ENCODE data around the gene AHDC1.

AHDC1 gene

GRCh38 chr1:27605796-27606707 lies 2.1 kb upstream of the AHDC1 start:
- H3K27ac ChIP-seq (ENCODE audit: extremely low read depth, low read depth, low read length): no peak overlapping the region
- H3K4me1 ChIP-seq (ENCODE audit: control insufficient read depth, insufficient read depth, low read length): peaks cover 2% of the 10 kb centered on the region; the same call in 1 of the 2 replicates
- H3K36me3 ChIP-seq (ENCODE audit: control insufficient read depth in 2 of 2, insufficient read depth in 1 of 2, low read length in 2 of 2): no peaks in the 10 kb centered on the region
- H3K9me3 ChIP-seq (ENCODE audit: control insufficient read depth, insufficient read depth, low read depth, low read length): no peaks in the 10 kb centered on the region
- CTCF ChIA-PET: interaction anchor here (0.6 to 15.0 kb wide), 68 partner anchors 9 to 737 kb away, joined by 3 to 317 read pairs (median 5); partner anchors contain the start of genes GPR3, IFI6 and WASF2
- H3K4me3 ChIP-seq (ENCODE audit: low read depth, low read length): no peak overlapping the region
- POLR2A ChIA-PET: interaction anchor here (0.5 to 4.9 kb wide), 4 partner anchors 33 to 190 kb away, joined by 4 to 62 read pairs (median 11); partner anchors contain the start of gene WASF2
- no peak for TF ChIP-seq ELK4 (IDR thresholded peaks at IDR 0.05; ENCODE audit: borderline replicate concordance, low read depth, low read length)
- no peak for TF ChIP-seq ZBTB26 (tag by site-specific recombination; optimal IDR thresholded peaks at IDR 0.05)
- no peak for TF ChIP-seq ZNF366 (tag by site-specific recombination; conservative IDR thresholded peaks at IDR 0.05)
- TF ChIP-seq ZNF654 (tag by site-specific recombination; IDR thresholded peaks at IDR 0.05; ENCODE audit: low read depth): peak; percentile 99
- TF ChIP-seq, protein P1, sequence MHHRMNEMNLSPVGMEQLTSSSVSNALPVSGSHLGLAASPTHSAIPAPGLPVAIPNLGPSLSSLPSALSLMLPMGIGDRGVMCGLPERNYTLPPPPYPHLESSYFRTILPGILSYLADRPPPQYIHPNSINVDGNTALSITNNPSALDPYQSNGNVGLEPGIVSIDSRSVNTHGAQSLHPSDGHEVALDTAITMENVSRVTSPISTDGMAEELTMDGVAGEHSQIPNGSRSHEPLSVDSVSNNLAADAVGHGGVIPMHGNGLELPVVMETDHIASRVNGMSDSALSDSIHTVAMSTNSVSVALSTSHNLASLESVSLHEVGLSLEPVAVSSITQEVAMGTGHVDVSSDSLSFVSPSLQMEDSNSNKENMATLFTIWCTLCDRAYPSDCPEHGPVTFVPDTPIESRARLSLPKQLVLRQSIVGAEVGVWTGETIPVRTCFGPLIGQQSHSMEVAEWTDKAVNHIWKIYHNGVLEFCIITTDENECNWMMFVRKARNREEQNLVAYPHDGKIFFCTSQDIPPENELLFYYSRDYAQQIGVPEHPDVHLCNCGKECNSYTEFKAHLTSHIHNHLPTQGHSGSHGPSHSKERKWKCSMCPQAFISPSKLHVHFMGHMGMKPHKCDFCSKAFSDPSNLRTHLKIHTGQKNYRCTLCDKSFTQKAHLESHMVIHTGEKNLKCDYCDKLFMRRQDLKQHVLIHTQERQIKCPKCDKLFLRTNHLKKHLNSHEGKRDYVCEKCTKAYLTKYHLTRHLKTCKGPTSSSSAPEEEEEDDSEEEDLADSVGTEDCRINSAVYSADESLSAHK (tag by site-specific recombination; IDR thresholded peaks at IDR 0.05): no peak
- TF ChIP-seq SCRT2 (tag by site-specific recombination; IDR thresholded peaks at IDR 0.05): 0 out of 2 replicates have a peak, but pooled peaks have one; percentile 18
- TF ChIP-seq, protein P2, sequence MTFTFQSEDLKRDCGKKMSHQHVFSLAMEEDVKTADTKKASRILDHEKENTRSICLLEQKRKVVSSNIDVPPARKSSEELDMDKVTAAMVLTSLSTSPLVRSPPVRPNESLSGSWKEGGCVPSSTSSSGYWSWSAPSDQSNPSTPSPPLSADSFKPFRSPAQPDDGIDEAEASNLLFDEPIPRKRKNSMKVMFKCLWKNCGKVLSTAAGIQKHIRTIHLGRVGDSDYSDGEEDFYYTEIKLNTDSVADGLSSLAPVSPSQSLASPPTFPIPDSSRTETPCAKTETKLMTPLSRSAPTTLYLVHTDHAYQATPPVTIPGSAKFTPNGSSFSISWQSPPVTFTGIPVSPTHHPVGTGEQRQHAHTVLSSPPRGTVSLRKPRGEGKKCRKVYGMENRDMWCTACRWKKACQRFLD (tag by site-specific recombination; IDR thresholded peaks at IDR 0.05): no peak
- no peak for TF ChIP-seq ZBTB7A (tag by site-specific recombination; IDR thresholded peaks at IDR 0.05; ENCODE audit: low read depth)
- TF ChIP-seq GLIS2 (tag by site-specific recombination; IDR thresholded peaks at IDR 0.05): peak; percentile 83
- TF ChIP-seq KLF9 (tag by site-specific recombination; IDR thresholded peaks at IDR 0.05; ENCODE audit: low read depth): peak; percentile 32
- TF ChIP-seq ZNF202 (tag by site-specific recombination; IDR thresholded peaks at IDR 0.05; ENCODE audit: borderline replicate concordance): no peak
- TF ChIP-seq ZNF398 (tag by site-specific recombination; IDR thresholded peaks at IDR 0.05): no peak
- TF ChIP-seq ZNF791 (tag by site-specific recombination; IDR thresholded peaks at IDR 0.05): no peak
- TF ChIP-seq SP3 (tag by site-specific recombination; IDR thresholded peaks at IDR 0.05): no peak; the same call in 1 of the 2 replicates
- TF ChIP-seq ZNF311 (tag by site-specific recombination; IDR thresholded peaks at IDR 0.05; ENCODE audit: borderline replicate concordance): no peak
- no peak for TF ChIP-seq ZNF626 (tag by site-specific recombination; IDR thresholded peaks at IDR 0.05)
- TF ChIP-seq ZNF175 (tag by site-specific recombination; IDR thresholded peaks at IDR 0.05): no peak
- no peak for TF ChIP-seq ZNF24 (tag by site-specific recombination; IDR thresholded peaks at IDR 0.05)
- no peak for TF ChIP-seq ZNF140 (tag by site-specific recombination; IDR thresholded peaks at IDR 0.05)
- TF ChIP-seq, protein P3, sequence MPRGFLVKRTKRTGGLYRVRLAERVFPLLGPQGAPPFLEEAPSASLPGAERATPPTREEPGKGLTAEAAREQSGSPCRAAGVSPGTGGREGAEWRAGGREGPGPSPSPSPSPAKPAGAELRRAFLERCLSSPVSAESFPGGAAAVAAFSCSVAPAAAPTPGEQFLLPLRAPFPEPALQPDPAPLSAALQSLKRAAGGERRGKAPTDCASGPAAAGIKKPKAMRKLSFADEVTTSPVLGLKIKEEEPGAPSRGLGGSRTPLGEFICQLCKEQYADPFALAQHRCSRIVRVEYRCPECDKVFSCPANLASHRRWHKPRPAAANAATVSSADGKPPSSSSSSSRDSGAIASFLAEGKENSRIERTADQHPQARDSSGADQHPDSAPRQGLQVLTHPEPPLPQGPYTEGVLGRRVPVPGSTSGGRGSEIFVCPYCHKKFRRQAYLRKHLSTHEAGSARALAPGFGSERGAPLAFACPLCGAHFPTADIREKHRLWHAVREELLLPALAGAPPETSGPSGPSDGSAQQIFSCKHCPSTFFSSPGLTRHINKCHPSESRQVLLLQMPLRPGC (tag by site-specific recombination; IDR thresholded peaks at IDR 0.05): 0 out of 2 replicates have a peak, but pooled peaks have one; percentile 26
- TF ChIP-seq ZEB2 (tag by site-specific recombination; IDR thresholded peaks at IDR 0.05): 0 out of 2 replicates have a peak, but pooled peaks have one; percentile 32
- TF ChIP-seq SP2 (tag by site-specific recombination; IDR thresholded peaks at IDR 0.05): no peak
- TF ChIP-seq ZNF302 (tag by site-specific recombination; IDR thresholded peaks at IDR 0.05; ENCODE audit: low read depth): no peak
